ENCODE data around the gene PLAC8L1.

DNA sequence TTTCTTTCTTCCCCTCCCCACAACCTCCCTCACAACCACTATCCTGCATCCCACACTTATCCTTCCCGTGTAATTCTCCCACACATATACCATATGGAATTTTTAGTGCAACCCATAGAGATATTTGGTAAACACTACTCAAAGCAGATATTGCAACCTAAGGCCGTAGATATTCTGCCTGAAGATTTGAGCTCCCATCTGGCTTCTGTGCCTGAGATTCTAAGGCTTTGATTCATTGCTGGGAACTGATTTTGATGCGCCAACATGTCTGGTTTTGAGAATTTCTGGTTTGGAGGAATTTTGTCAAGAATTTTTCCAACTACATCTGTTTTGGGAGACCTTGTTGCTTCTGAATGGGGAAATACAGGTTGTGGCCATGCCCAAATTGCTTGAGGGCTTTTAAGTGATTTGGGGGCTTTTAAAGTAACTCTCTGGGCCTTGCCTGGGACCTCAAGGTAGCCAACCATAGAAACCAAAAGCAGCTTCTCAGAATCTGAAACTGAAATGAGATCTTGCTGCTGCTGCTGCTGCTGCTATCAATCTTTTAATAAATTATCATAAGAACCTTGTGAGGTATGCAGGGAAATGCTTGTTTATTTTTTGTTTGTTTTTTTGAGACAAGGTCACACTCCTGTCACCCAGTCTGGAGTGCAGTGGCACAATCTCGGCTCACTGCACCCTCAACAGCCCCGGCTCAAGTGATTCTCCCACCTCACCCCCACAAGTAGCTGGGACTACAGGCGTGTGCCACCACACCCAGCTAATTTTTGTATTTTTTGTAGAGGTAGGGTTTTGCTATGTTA is 36.2 kb downstream of the PLAC8L1 start:
- TF ChIP-seq, protein P1, sequence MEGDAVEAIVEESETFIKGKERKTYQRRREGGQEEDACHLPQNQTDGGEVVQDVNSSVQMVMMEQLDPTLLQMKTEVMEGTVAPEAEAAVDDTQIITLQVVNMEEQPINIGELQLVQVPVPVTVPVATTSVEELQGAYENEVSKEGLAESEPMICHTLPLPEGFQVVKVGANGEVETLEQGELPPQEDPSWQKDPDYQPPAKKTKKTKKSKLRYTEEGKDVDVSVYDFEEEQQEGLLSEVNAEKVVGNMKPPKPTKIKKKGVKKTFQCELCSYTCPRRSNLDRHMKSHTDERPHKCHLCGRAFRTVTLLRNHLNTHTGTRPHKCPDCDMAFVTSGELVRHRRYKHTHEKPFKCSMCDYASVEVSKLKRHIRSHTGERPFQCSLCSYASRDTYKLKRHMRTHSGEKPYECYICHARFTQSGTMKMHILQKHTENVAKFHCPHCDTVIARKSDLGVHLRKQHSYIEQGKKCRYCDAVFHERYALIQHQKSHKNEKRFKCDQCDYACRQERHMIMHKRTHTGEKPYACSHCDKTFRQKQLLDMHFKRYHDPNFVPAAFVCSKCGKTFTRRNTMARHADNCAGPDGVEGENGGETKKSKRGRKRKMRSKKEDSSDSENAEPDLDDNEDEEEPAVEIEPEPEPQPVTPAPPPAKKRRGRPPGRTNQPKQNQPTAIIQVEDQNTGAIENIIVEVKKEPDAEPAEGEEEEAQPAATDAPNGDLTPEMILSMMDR (conservative IDR thresholded peaks at IDR 0.05; ENCODE audit: low read length), result no peak
- no peak for TF ChIP-seq EZH2phosphoT487 (IDR thresholded peaks at IDR 0.05; ENCODE audit: borderline replicate concordance, low read depth, low read length)
